ENCODE data around the gene DCUN1D5. TPM values are rescaled to one million over a fixed set of nuclear protein-coding genes. Genes with fewer than 3 reads are reported as not detected.

Gene DCUN1D5
- total and polyA plus RNA-seq, 9 of the 15 experiments (the other 6 are each of a cell fraction or from before 2014, with no cell fraction given) = 38.4 to 242 (median 115) TPM

- no peaks in the 10 kb centered on the region for H4K20me1 ChIP-seq (replicated peaks; ENCODE audit: control insufficient read depth, insufficient read depth, low read length)
- no peak for ATAC-seq
- H3K4me2 ChIP-seq (ENCODE audit: insufficient read depth, low read length) = no peak overlapping the region
- no peak overlapping the region for H3K4me3 ChIP-seq
- H3K9me1 ChIP-seq (ENCODE audit: control insufficient read depth, insufficient read depth, low read length) = no peaks in the 10 kb centered on the region
- TF ChIP-seq ZNF12 (CRISPR knock-in tag; IDR thresholded peaks at IDR 0.05) (no peak), SP2 (IDR thresholded peaks at IDR 0.05; ENCODE audit: extremely low read depth, low read depth, low read length, poor library complexity, severe bottlenecking) (no peak), KLF13 (tag; IDR thresholded peaks at IDR 0.05; ENCODE audit: borderline replicate concordance, low read depth) (no peak), NFIC (IDR thresholded peaks at IDR 0.05) (no peak), USF2 (CRISPR knock-in tag; IDR thresholded peaks at IDR 0.05) (no peak), NONO (IDR thresholded peaks at IDR 0.05; ENCODE audit: low read depth in 2 of 2, low read length in 1 of 2) (no peak), BDP1 (IDR thresholded peaks at IDR 0.05; ENCODE audit: insufficient read depth, insufficient read length) (no peak), RBM17 (IDR thresholded peaks at IDR 0.05; ENCODE audit: borderline replicate concordance, low read depth, low read length) (no peak), NFYB (IDR thresholded peaks at IDR 0.05; ENCODE audit: extremely low read depth, insufficient read length) (no peak), ZNF76 (CRISPR knock-in tag; IDR thresholded peaks at IDR 0.05; ENCODE audit: borderline replicate concordance) (no peak), ARID2 (IDR thresholded peaks at IDR 0.05) (no peak), RFX1 (IDR thresholded peaks at IDR 0.05) (no peak), HOXB6 (CRISPR knock-in tag; IDR thresholded peaks at IDR 0.05; ENCODE audit: borderline replicate concordance) (no peak), CHAMP1 (IDR thresholded peaks at IDR 0.05) (no peak), MAZ (CRISPR knock-in tag; conservative IDR thresholded peaks at IDR 0.05 in 1 of 2, IDR thresholded peaks at IDR 0.05 in 1 of 2) (no peak), CBX3 (IDR thresholded peaks at IDR 0.05; ENCODE audit: borderline replicate concordance in 1 of 2, low read length in 2 of 2) (no peak), IRF9 (tag; IDR thresholded peaks at IDR 0.05) (no peak), MCM3 (IDR thresholded peaks at IDR 0.05) (no peak), C11orf30 (IDR thresholded peaks at IDR 0.05; ENCODE audit: low read depth) (no peak)
- H3K4me1 ChIP-seq (replicated peaks in 1 of 2; ENCODE audit: control insufficient read depth in 2 of 2, insufficient read depth in 2 of 2, low read length in 2 of 2) = no peaks in the 10 kb centered on the region
- CTCF ChIA-PET (ENCODE audit: low intra/inter-chr PET ratio) = no interaction called here
- intact Hi-C loops (cut with micrococcal nuclease) (no loop called here), in situ Hi-C loops (cut with MboI) (no loop called here)
- no peak for FAIRE-seq
- POLR2A ChIA-PET = no interaction called here
- no peak overlapping the region for H2AFZ ChIP-seq (ENCODE audit: low read depth, low read length)
- WGBS (ENCODE audit: insufficient coverage, low coverage, missing lambda C conversion rate) = 92% methylated on average over 3 of the region's 3 CpGs
- peaks cover 68% of the 10 kb centered on the region for H3K36me3 ChIP-seq (ENCODE audit: control insufficient read depth, insufficient read depth, low read length)
- BruUV-seq (replicated peaks) = no TSS peak
- no peak overlapping the region for H3K9ac ChIP-seq (ENCODE audit: insufficient read depth in 1 of 2, low read depth in 2 of 2, low read length in 2 of 2)
- no peaks in the 10 kb centered on the region for H3K27me3 ChIP-seq (ENCODE audit: control insufficient read depth in 2 of 2, insufficient read depth in 2 of 2, low read length in 2 of 2)
- no peak overlapping the region for H3K27ac ChIP-seq (ENCODE audit: extremely low read depth, low read depth, low read length)
- no peaks in the 10 kb centered on the region for H3K9me3 ChIP-seq (replicated peaks; ENCODE audit: control insufficient read depth, insufficient read depth, low read depth, low read length)
- H3K79me2 ChIP-seq (ENCODE audit: control insufficient read depth, insufficient read depth, low read length) = peaks cover 65% of the 10 kb centered on the region
- DNase-seq (ENCODE audit: extremely low read depth in 1 of 4, low spot score in 3 of 4) = no peak
Observed at GRCh38 chr11:103076361-103076760, 15.6 kb downstream of the DCUN1D5 start.
